Adrenal gland (tissue), 5 donors: ENCODE results near the gene ALKBH5.

ENCODE experiments used
- POLR2A ChIP-seq, 2 donors: fragments of 450-650 bp; IDR thresholded peaks; one replicate each; pipeline ENCODE4 v1.6.1; 2017; ENCODE audit warnings: antibody characterized with exemption in 2 of 2, mild to moderate bottlenecking in 2 of 2, moderate library complexity in 1 of 2
- TF ChIP-seq, protein P1 (sequence below), 6 experiments: fragments of 450-650 bp in 4 of 6; fragments of 200-600 bp in 2 of 6; sonication (generic) in 1 of 6; IDR thresholded peaks; 1 replicate in 5 of 6; 2 replicates in 1 of 6; pipeline versions ENCODE4 v1.5.1 to v1.8.0; 2016 to 2021; ENCODE audit warnings: antibody characterized with exemption in 6 of 6, mild to moderate bottlenecking in 2 of 6, moderate library complexity in 1 of 6
- donor health status: DM: no; HTN: no; CAD: no.

GRCh38 chr17:18227635-18228034, 44.0 kb downstream of the ALKBH5 start:
- no peak for TF ChIP-seq POLR2A (IDR thresholded peaks at IDR 0.05)
- TF ChIP-seq, protein P1, sequence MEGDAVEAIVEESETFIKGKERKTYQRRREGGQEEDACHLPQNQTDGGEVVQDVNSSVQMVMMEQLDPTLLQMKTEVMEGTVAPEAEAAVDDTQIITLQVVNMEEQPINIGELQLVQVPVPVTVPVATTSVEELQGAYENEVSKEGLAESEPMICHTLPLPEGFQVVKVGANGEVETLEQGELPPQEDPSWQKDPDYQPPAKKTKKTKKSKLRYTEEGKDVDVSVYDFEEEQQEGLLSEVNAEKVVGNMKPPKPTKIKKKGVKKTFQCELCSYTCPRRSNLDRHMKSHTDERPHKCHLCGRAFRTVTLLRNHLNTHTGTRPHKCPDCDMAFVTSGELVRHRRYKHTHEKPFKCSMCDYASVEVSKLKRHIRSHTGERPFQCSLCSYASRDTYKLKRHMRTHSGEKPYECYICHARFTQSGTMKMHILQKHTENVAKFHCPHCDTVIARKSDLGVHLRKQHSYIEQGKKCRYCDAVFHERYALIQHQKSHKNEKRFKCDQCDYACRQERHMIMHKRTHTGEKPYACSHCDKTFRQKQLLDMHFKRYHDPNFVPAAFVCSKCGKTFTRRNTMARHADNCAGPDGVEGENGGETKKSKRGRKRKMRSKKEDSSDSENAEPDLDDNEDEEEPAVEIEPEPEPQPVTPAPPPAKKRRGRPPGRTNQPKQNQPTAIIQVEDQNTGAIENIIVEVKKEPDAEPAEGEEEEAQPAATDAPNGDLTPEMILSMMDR (IDR thresholded peaks at IDR 0.05): no peak
